ENCODE results near the gene ANKLE1.

Gene ANKLE1

GRCh38 chr19:17243211-17243829 is 38.4 kb upstream of the ANKLE1 start:
- peak overlapping the region; percentile 86 for H3K4me3 ChIP-seq (replicated peaks; ENCODE audit: low read depth, low read length)
- TF ChIP-seq CTCF (IDR thresholded peaks at IDR 0.05; ENCODE audit: low read depth, low read length, missing control alignments) = no peak
- DNase-seq (ENCODE audit: extremely low read depth, low read depth) = no peak

- DNase-seq (ENCODE audit: extremely low read depth, low read depth) = no peak
- H3K4me3 ChIP-seq (replicated peaks; ENCODE audit: low read depth, low read length) = peak overlapping the region; percentile 86
- no peak for TF ChIP-seq CTCF (IDR thresholded peaks at IDR 0.05; ENCODE audit: low read depth, low read length, missing control alignments)
Observed at GRCh38 chr19:17243830-17244617, 37.7 kb upstream of the ANKLE1 start.

- no peak for TF ChIP-seq CTCF (IDR thresholded peaks at IDR 0.05; ENCODE audit: low read depth, low read length, missing control alignments)
- no peak for DNase-seq (ENCODE audit: extremely low read depth, low read depth)
- peak overlapping the region; percentile 86 for H3K4me3 ChIP-seq (replicated peaks; ENCODE audit: low read depth, low read length)
Observed at GRCh38 chr19:17244618-17245534, 36.8 kb upstream of the ANKLE1 start.

GRCh38 chr19:17245535-17245984 is 36.1 kb upstream of the ANKLE1 start, which contains the start of gene NR2F6:
NR2F6 (minus strand) TSS chr19:17245919; CDS start chr19:17245220, 699 bp downstream.
- peak within 1 kb of the TSS; percentile 86 for H3K4me3 ChIP-seq (replicated peaks; ENCODE audit: low read depth, low read length)
- no peak for TF ChIP-seq CTCF (IDR thresholded peaks at IDR 0.05; ENCODE audit: low read depth, low read length, missing control alignments)
- no peak for DNase-seq (ENCODE audit: extremely low read depth, low read depth)

- TF ChIP-seq CTCF (IDR thresholded peaks at IDR 0.05; ENCODE audit: low read depth, low read length, missing control alignments) = no peak
- peak overlapping the region; percentile 40 for H3K4me3 ChIP-seq (replicated peaks; ENCODE audit: low read depth, low read length)
- DNase-seq (ENCODE audit: extremely low read depth, low read depth) = no peak
Observed at GRCh38 chr19:17246681-17247425, 34.8 kb upstream of the ANKLE1 start.

Data from HFF-Myc (cell line).